ENCODE measurements around the gene UBE2G1.
A peak's percentile ranks its signal among the peaks of the same experiment; 100 is the strongest.

Gene UBE2G1

DNA sequence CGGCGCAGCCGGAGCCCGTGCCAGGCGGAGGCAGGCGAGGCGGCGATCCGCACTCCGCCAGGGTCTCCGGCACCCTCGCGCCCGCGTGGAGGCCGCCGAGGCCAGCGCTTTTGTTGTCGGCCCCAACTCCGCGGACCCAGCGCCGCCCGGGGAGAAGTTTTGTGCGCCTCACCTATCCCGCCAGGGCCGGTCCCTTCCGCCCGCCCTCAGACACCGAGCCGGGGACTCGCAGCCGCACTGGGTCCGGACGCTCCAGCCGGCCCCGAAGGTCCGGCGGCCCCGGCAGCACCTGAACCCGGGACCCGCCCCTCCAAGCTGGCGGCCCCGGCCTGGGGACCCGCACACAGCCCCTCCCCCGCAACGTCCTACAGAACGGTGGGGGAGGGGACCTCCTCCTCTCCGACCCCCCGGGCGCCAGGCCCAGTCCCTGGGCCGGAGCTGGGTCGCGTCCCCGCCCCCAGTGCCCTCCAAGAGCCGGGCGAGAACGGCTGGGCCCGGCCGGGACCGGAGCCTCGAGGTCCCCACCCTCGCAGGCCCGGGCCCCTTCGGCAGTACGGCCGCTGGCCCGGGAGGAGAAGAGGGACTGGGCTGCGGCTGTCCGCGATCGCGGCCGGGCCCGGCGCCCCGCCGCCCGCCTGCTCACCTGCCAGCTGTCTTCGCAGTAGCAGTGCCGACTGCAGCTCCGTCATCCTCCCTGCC is 698 bp downstream of the UBE2G1 start:
- Histone ChIP-seq H2AFZ (ENCODE audit: low read depth, low read length, severe bottlenecking) (no peak overlapping the region), H3K27ac (ENCODE audit: low read depth, low read length) (peak overlapping the region; percentile 92), H4K20me1 (ENCODE audit: low read depth, low read length) (no peaks in the 10 kb centered on the region)

DNA sequence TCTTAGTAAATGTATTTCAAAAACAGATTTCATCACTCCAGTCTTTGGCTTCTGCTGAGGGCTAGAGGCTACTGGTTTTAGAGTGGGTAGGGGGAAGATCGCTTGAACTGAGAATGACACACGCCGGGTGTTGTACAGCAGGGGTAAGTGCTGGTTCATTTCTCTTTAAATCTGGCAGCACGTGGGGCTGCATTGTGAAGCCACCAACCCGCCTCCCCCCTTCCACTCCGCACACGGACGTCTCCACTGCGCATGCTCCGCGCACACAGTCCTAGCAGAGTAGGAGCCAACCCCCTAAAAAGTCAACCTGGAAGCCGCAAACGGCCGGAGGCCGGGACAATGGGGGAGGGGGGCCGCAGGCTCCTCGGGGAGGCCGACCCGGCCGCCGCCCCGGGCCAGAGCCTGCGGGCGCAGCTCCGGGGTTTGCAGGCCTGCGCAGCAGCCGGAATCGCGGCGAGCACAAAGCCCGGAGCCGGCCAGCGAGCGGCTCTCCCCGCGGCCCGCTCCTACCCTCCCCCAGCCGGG is 1.3 kb downstream of the UBE2G1 start:
- H3K4me2 ChIP-seq (ENCODE audit: low read depth, low read length, poor library complexity, severe bottlenecking): peak overlapping the region; percentile 88
- H3K9me3 ChIP-seq (ENCODE audit: insufficient read depth, low read length): no peaks in the 10 kb centered on the region
- H3K4me3 ChIP-seq (ENCODE audit: insufficient read depth, low read length, poor library complexity, severe bottlenecking): peak overlapping the region; percentile 77
- TF ChIP-seq, protein P1, sequence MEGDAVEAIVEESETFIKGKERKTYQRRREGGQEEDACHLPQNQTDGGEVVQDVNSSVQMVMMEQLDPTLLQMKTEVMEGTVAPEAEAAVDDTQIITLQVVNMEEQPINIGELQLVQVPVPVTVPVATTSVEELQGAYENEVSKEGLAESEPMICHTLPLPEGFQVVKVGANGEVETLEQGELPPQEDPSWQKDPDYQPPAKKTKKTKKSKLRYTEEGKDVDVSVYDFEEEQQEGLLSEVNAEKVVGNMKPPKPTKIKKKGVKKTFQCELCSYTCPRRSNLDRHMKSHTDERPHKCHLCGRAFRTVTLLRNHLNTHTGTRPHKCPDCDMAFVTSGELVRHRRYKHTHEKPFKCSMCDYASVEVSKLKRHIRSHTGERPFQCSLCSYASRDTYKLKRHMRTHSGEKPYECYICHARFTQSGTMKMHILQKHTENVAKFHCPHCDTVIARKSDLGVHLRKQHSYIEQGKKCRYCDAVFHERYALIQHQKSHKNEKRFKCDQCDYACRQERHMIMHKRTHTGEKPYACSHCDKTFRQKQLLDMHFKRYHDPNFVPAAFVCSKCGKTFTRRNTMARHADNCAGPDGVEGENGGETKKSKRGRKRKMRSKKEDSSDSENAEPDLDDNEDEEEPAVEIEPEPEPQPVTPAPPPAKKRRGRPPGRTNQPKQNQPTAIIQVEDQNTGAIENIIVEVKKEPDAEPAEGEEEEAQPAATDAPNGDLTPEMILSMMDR (IDR thresholded peaks at IDR 0.05; ENCODE audit: insufficient read depth, low read length, poor library complexity, severe bottlenecking): no peak
- no peak for TF ChIP-seq EZH2phosphoT487 (conservative IDR thresholded peaks at IDR 0.05; ENCODE audit: low read length)
- H3K36me3 ChIP-seq (ENCODE audit: low read length): peaks cover 6% of the 10 kb centered on the region
- peaks cover 57% of the 10 kb centered on the region for H3K79me2 ChIP-seq (ENCODE audit: insufficient read depth, low read length)
- peak overlapping the region; percentile 94 for H3K9ac ChIP-seq (ENCODE audit: low read length)
- H4K20me1 ChIP-seq (ENCODE audit: low read depth, low read length): peaks cover 3% of the 10 kb centered on the region; the same call in 1 of the 2 replicates
- H3K27ac ChIP-seq (ENCODE audit: low read depth, low read length): peak overlapping the region; percentile 92
- no peaks in the 10 kb centered on the region for H3K27me3 ChIP-seq (ENCODE audit: low read length)
- H2AFZ ChIP-seq (ENCODE audit: low read depth, low read length, severe bottlenecking): no peak overlapping the region
- no peaks in the 10 kb centered on the region for H3K9me2 ChIP-seq (replicated peaks; ENCODE audit: insufficient read depth, low read length)
- H3F3A ChIP-seq (ENCODE audit: insufficient read depth): peaks cover 31% of the 10 kb centered on the region

More for the DNA sequence above, 698 bp downstream of the UBE2G1 start:
- peak overlapping the region; percentile 88 for H3K4me2 ChIP-seq (ENCODE audit: low read depth, low read length, poor library complexity, severe bottlenecking)
- no peaks in the 10 kb centered on the region for H3K9me2 ChIP-seq (replicated peaks; ENCODE audit: insufficient read depth, low read length)
- H3K27me3 ChIP-seq (ENCODE audit: low read length): no peaks in the 10 kb centered on the region
- TF ChIP-seq, protein P1 (IDR thresholded peaks at IDR 0.05; ENCODE audit: insufficient read depth, low read length, poor library complexity, severe bottlenecking): no peak
- no peak for TF ChIP-seq EZH2phosphoT487 (conservative IDR thresholded peaks at IDR 0.05; ENCODE audit: low read length)
- H3K4me3 ChIP-seq (ENCODE audit: insufficient read depth, low read length, poor library complexity, severe bottlenecking): peak overlapping the region; percentile 77
- no peaks in the 10 kb centered on the region for H3K9me3 ChIP-seq (ENCODE audit: insufficient read depth, low read length)
- H3K9ac ChIP-seq (ENCODE audit: low read length): peak overlapping the region; percentile 94
- peaks cover 4% of the 10 kb centered on the region for H3K36me3 ChIP-seq (ENCODE audit: low read length)
- peaks cover 27% of the 10 kb centered on the region for H3F3A ChIP-seq (ENCODE audit: insufficient read depth)
- H3K79me2 ChIP-seq (ENCODE audit: insufficient read depth, low read length): peaks cover 51% of the 10 kb centered on the region

DNA sequence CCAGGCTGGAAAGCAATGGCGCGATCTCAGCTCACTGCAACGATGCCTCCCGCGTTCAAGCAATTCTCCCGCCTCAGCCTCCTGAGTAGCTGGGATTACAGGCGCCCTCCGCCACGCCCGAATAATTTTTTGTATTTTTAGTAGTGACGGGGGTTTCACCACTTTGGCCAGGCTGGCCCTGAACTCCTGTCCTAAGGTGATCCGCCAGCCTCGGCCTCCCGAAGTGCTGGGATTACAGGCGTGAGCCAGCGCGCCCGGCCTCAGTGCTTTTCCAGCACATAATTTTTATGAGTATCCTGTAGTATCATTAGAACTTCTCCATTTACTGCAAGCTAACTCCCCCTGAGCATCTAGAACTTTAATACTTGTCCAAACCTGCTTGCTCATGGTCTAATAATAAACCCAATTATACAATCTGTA is 1.8 kb downstream of the UBE2G1 start:
- peak overlapping the region; percentile 92 for H3K27ac ChIP-seq (ENCODE audit: low read depth, low read length)
- peak overlapping the region; percentile 77 for H3K4me3 ChIP-seq (ENCODE audit: insufficient read depth, low read length, poor library complexity, severe bottlenecking)
- H3K9me3 ChIP-seq (ENCODE audit: insufficient read depth, low read length): no peaks in the 10 kb centered on the region
- no peak for TF ChIP-seq EZH2phosphoT487 (conservative IDR thresholded peaks at IDR 0.05; ENCODE audit: low read length)
- TF ChIP-seq, protein P1 (IDR thresholded peaks at IDR 0.05; ENCODE audit: insufficient read depth, low read length, poor library complexity, severe bottlenecking): no peak
- peaks cover 62% of the 10 kb centered on the region for H3K79me2 ChIP-seq (ENCODE audit: insufficient read depth, low read length)
- no peaks in the 10 kb centered on the region for H3K9me2 ChIP-seq (replicated peaks; ENCODE audit: insufficient read depth, low read length)
- H3K4me2 ChIP-seq (ENCODE audit: low read depth, low read length, poor library complexity, severe bottlenecking): peak overlapping the region; percentile 88
- peak overlapping the region; percentile 94 for H3K9ac ChIP-seq (ENCODE audit: low read length)
- peaks cover 36% of the 10 kb centered on the region for H3F3A ChIP-seq (ENCODE audit: insufficient read depth)
- H3K36me3 ChIP-seq (ENCODE audit: low read length): peaks cover 9% of the 10 kb centered on the region
- peaks cover 6% of the 10 kb centered on the region; the same call in 1 of the 2 replicates for H4K20me1 ChIP-seq (ENCODE audit: low read depth, low read length)
- no peaks in the 10 kb centered on the region for H3K27me3 ChIP-seq (ENCODE audit: low read length)
- no peak overlapping the region for H2AFZ ChIP-seq (ENCODE audit: low read depth, low read length, severe bottlenecking)

Measured in SU-DHL-6 (cell line).